Natural killer cell (primary cell): ENCODE measurements around the gene PEAK3. TPM values are rescaled to one million over a fixed set of nuclear protein-coding genes. Genes with fewer than 3 reads are reported as not detected.

Source experiments
- ATAC-seq, 3 donors: fragments of 150-1000 bp in 2 of 3; fragments of 200-7000 bp in 1 of 3; cut with Tn5 transposase; 1 replicate in 1 of 3; 2 replicates in 2 of 3; pipeline ENCODE4 v1.10.0; 2021; ENCODE audit warnings: mild to moderate bottlenecking in 2 of 3, moderate library complexity in 2 of 3
- DNase-seq, 2 donors: peaks; one replicate each; pipeline versions ENCODE4 v3.0.0 to v3.0.0-alpha.2; 2013 to 2021; ENCODE audit warnings: mixed read lengths in 1 of 2
- H3K27ac ChIP-seq: one replicate; pipeline ENCODE4 v1.5.1; 2013; ENCODE audit warnings: mild to moderate bottlenecking, low read length
- H3K27me3 ChIP-seq: one replicate; pipeline ENCODE4 v1.6.1; 2013; ENCODE audit warnings: low read length; ENCODE audit not compliant: control insufficient read depth, insufficient read depth
- H3K36me3 ChIP-seq: one replicate; pipeline ENCODE4 v1.6.1; 2013; ENCODE audit warnings: low read length; ENCODE audit not compliant: control insufficient read depth, insufficient read depth
- H3K4me1 ChIP-seq: one replicate; pipeline ENCODE4 v1.6.1; 2013; ENCODE audit warnings: low read length; ENCODE audit not compliant: control insufficient read depth, insufficient read depth
- H3K4me3 ChIP-seq: one replicate; pipeline ENCODE4 v1.5.1; 2013; ENCODE audit warnings: low read length
- H3K9me3 ChIP-seq: one replicate; pipeline ENCODE4 v1.6.1; 2013; ENCODE audit warnings: low read length; ENCODE audit not compliant: control insufficient read depth, insufficient read depth
- H3K27ac Mint-ChIP-seq, 2 donors: one replicate each; pipeline ENCODE4 v1.8.0; 2022; ENCODE audit warnings: mild to moderate bottlenecking in 2 of 2, mixed read lengths in 2 of 2, moderate library complexity in 1 of 2
- H3K27me3 Mint-ChIP-seq, 2 donors: one replicate each; pipeline ENCODE4 v1.8.0; 2022; ENCODE audit warnings: low read depth in 2 of 2, mixed read lengths in 2 of 2
- H3K36me3 Mint-ChIP-seq: one replicate; pipeline ENCODE4 v1.8.0; 2022; ENCODE audit warnings: mixed read lengths
- H3K4me1 Mint-ChIP-seq, 2 donors: one replicate each; pipeline ENCODE4 v1.8.0; 2022; ENCODE audit warnings: mixed read lengths in 2 of 2
- H3K4me3 Mint-ChIP-seq: one replicate; pipeline ENCODE4 v1.8.0; 2022; ENCODE audit warnings: mild to moderate bottlenecking, moderate library complexity, mixed read lengths
- H3K9me3 Mint-ChIP-seq, 2 donors: one replicate each; pipeline ENCODE4 v1.8.0; 2022; ENCODE audit warnings: mixed read lengths in 2 of 2
- WGBS: methylation state at CpG from one replicate; pipeline ENCODE4 v1.1.7; 2013; ENCODE audit warnings: missing lambda C conversion rate; ENCODE audit not compliant: insufficient coverage; 5-methylcytosine and 5-hydroxymethylcytosine counted together
- intact Hi-C: fragments of 100-400 bp; cut with micrococcal nuclease; formaldehyde crosslinking; loops from one replicate; pipeline ENCODE4 v1.14.2; 2022
- total RNA-seq, 4 donors: library from RNA; stranded (reverse); fragments of 120-200 nt in 1 of 4; gene quantifications; one replicate each; pipeline versions ENCODE4 v1.2.3 to v1.2.4, GENCODE V29; 2013 to 2022
- TF ChIP-seq, protein P1 (sequence below): fragments of 200-600 bp; IDR thresholded peaks from one replicate; pipeline ENCODE4 v1.8.0; 2022; ENCODE audit warnings: antibody characterized with exemption

The PEAK3 gene
- total RNA-seq, 3 donors from 2014 or later (not counting 1 experiment from before 2014, with no cell fraction given), result 5.7 to 9.5 (median 8.4) TPM

DNA sequence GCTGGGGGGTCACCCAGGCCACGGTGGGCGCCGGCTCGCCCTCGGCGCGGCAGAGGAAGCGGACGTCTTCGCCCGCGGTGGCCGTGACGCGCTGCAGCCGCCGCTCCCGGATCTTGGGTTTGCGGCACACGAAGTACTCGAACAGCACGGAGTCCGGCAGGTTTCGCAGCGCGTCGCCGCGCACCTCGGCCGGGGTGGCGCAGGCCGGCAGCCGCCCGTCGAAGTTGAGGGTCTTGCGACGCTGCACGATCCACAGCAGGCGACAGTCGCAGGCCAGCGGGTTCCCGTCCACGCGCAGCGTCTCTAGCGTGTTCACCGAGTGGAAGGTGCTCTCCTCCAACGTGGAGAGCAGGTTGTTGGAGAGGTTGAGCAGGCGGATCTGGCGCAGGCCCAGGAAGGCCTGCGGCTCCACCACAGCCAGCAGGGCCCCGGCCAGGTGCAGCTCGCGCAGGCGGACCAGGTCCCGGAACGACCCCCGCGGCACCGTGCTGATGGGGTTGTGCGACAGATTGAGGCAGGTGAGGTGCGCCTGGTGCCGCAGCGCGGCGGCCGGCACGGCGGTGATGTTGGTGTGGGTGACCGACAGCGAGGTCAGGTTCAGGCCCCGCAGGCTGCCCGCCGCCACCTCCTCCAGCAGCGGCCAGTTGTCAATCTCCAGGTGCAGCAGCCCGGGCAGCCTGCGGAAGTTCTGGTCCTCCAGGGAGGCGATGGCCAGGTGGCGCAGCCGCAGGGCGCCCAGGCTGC lies 8.6 kb upstream of the PEAK3 start:
- Mint-ChIP-seq H3K36me3 (no peaks in the 10 kb centered on the region), H3K4me1 (peaks cover 29 to 51% of the 10 kb centered on the region in 2 donors), H3K27ac (peak overlapping the region; percentile 54 to 98), H3K4me3 (peak overlapping the region; percentile 84), H3K9me3 (no peaks in the 10 kb centered on the region), H3K27me3 (no peaks in the 10 kb centered on the region)
- TF ChIP-seq, protein P1, sequence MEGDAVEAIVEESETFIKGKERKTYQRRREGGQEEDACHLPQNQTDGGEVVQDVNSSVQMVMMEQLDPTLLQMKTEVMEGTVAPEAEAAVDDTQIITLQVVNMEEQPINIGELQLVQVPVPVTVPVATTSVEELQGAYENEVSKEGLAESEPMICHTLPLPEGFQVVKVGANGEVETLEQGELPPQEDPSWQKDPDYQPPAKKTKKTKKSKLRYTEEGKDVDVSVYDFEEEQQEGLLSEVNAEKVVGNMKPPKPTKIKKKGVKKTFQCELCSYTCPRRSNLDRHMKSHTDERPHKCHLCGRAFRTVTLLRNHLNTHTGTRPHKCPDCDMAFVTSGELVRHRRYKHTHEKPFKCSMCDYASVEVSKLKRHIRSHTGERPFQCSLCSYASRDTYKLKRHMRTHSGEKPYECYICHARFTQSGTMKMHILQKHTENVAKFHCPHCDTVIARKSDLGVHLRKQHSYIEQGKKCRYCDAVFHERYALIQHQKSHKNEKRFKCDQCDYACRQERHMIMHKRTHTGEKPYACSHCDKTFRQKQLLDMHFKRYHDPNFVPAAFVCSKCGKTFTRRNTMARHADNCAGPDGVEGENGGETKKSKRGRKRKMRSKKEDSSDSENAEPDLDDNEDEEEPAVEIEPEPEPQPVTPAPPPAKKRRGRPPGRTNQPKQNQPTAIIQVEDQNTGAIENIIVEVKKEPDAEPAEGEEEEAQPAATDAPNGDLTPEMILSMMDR, result no peak
- H3K4me3 ChIP-seq, result peak overlapping the region; percentile 47
- 2% methylated on average over 82 of the region's 82 CpGs for WGBS
- ATAC-seq (peak; percentile 19 to 42 (median 38)), DNase-seq (peak in 1 of 2 donors; percentile 57)
- H3K4me1 ChIP-seq, result peaks cover 57% of the 10 kb centered on the region
- no peaks in the 10 kb centered on the region for H3K27me3 ChIP-seq
- peak overlapping the region; percentile 26 for H3K27ac ChIP-seq
- H3K36me3 ChIP-seq, result peaks cover 4% of the 10 kb centered on the region
- no peaks in the 10 kb centered on the region for H3K9me3 ChIP-seq
- intact Hi-C loops, result no loop called here

DNA sequence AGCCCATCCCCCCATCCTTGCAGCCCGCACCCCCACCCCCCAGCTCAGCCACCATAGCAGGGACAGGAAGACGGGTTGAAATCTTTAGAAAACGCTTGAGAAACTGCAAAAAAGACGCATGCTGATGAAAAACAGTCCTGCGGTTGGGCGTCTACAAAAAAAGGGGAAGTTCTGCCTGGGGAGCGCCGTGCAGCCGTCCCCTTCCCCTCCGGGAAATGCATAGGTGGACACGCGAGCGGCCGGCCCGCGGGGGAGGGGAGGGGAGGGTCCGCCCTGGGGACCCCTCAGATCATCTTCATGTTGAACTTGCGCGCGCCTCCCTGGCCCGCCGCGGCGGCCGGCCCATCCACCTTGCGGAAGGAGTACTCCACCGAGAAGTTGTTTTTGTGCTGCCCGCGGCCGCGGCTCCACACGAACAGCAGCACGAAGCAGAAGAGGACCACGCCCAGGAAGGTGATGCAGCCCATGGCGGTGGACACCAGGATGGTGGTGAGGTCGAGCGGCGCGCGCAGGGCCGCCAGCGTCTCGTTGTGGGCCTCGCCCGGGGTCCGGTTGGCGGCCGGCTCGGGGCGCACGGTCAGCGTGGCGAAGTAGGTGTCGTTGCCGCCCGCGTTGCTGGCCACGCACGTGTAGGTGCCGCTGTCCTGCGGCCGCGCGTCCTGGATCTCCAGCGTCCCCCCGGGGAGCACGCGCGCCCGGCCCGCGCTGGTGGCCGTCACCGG lies 7.9 kb upstream of the PEAK3 start:
- H3K27me3 Mint-ChIP-seq, result no peaks in the 10 kb centered on the region

DNA sequence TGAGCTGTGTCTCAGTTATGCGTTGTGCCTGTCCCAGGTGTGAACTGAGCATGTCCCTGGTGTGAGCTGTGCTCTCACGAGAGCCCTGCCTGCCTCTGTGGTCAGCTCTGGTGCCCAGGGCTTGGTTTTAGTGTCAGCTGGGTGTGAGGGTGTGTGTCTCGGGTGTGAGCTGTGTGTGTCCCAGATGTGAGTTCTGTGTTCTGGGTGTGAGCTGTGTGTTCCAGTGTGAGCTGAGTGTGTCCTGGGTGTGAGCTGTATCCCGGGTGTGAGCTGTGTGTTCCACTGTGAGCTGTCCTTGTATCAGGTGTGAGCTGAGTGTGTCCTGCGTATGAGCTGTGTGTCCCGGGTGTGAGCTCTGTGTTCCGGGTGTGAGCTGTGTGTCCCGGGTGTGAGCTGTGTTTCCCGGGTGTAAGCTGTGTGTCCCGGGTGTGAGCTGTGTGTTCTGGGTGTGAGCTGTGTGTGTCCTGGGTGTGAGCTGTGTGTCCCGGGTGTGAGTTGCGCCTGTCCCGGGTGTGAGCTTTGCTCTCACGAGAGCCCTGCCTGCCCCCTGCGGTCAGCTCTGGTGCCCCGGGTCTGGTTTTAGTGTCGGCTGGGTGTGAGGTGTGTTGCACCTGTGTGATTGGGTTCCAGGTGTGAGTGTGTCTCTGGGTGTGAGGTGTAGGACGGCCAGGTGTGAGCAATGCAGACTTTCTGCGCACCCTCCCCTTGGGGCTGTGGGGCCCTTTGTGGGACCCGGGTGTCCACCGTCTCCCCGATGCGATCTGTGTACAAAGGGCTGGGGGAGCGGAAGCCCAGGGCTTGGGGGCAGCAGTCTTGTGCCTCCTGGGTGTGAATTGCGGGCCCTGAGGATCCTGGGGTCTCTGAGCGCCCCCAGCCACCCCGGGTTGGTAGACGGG lies 7.1 kb upstream of the PEAK3 start:
- H3K4me1 Mint-ChIP-seq, result peaks cover 27 to 51% of the 10 kb centered on the region in 2 donors
- peak overlapping the region; percentile 94 for H3K4me3 Mint-ChIP-seq
- intact Hi-C loops, result no loop called here
- Histone ChIP-seq H3K27me3 (no peaks in the 10 kb centered on the region), H3K9me3 (no peaks in the 10 kb centered on the region), H3K36me3 (peaks cover 3% of the 10 kb centered on the region), H3K4me3 (peak overlapping the region; percentile 47), H3K4me1 (peaks cover 49% of the 10 kb centered on the region), H3K27ac (peak overlapping the region; percentile 68)
- ATAC-seq (peak; percentile 15 to 33 (median 25)), DNase-seq (peak in 1 of 2 donors; percentile 40)
- H3K27me3 Mint-ChIP-seq, result no peaks in the 10 kb centered on the region
- H3K36me3 Mint-ChIP-seq, result no peaks in the 10 kb centered on the region
- no peaks in the 10 kb centered on the region for H3K9me3 Mint-ChIP-seq
- TF ChIP-seq, protein P1, result no peak
- 15% methylated on average over 28 of the region's 28 CpGs for WGBS
- H3K27ac Mint-ChIP-seq, result peak overlapping the region; percentile 88 to 98

More for the DNA sequence above, 7.9 kb upstream of the PEAK3 start:
- WGBS, result under 1% methylated on average over 73 of the region's 74 CpGs
- H3K4me1 ChIP-seq, result peaks cover 57% of the 10 kb centered on the region
- H3K4me3 ChIP-seq, result peak overlapping the region; percentile 47
- DNase-seq (peak; percentile 55 to 77), ATAC-seq (peak; percentile 62 to 76 (median 68))
- Mint-ChIP-seq H3K27ac (peak overlapping the region; percentile 88 to 98), H3K4me3 (peak overlapping the region; percentile 94), H3K36me3 (no peaks in the 10 kb centered on the region), H3K4me1 (peaks cover 29 to 54% of the 10 kb centered on the region in 2 donors), H3K9me3 (no peaks in the 10 kb centered on the region)
- TF ChIP-seq, protein P1, result no peak
- no peaks in the 10 kb centered on the region for H3K9me3 ChIP-seq
- peak overlapping the region; percentile 68 for H3K27ac ChIP-seq
- peaks cover 4% of the 10 kb centered on the region for H3K36me3 ChIP-seq
- intact Hi-C loops, result no loop called here
- H3K27me3 ChIP-seq, result no peaks in the 10 kb centered on the region
